Panc1 (cell line): ENCODE measurements around the gene ARSI. TPM values are rescaled to one million over a fixed set of nuclear protein-coding genes. Genes with fewer than 3 reads are reported as not detected.

ENCODE experiments used
- ATAC-seq: fragments of 200-7000 bp; cut with Tn5 transposase; 2 replicates; pipeline ENCODE4 v1.9.1; 2020; ENCODE audit warnings: mild to moderate bottlenecking, moderate library complexity
- BruUV-seq: library from RNA; stranded (reverse); fragments of 400-500 nt; replicated peaks from 2 replicates; lab custom pipeline; 2021; lab: Mats Ljungman, UMichigan
- CTCF ChIA-PET: fragments of 300-600 bp; sonication (Branson Sonifier 250); formaldehyde crosslinking; loops from one replicate; lab custom pipeline; 2022; ENCODE audit warnings: antibody characterized with exemption; lab: Charles Lee
- POLR2A ChIA-PET: fragments of 300-600 bp; sonication (Branson Sonifier 250); formaldehyde crosslinking; loops from one replicate; lab custom pipeline; 2022; ENCODE audit warnings: antibody characterized with exemption; lab: Charles Lee
- DNase-seq: peaks from one replicate; pipeline ENCODE4 v3.0.0-alpha.2; 2010; ENCODE audit warnings: low read depth, low spot score
- H3K27ac ChIP-seq: 2 replicates; pipeline ENCODE4 v1.5.1; 2011; ENCODE audit warnings: mild to moderate bottlenecking, low read length, inconsistent platforms
- H3K27me3 ChIP-seq: fragments of 200-500 bp; sonication (Bioruptor generic); 2 replicates; pipeline ENCODE4 v1.6.0; 2014; ENCODE audit warnings: low read length, inconsistent platforms; ENCODE audit not compliant: control insufficient read depth, insufficient read depth
- H3K36me3 ChIP-seq: fragments of 200-500 bp; sonication (Bioruptor generic); 2 replicates; pipeline ENCODE4 v1.5.1; 2014; ENCODE audit warnings: inconsistent platforms, mild to moderate bottlenecking, low read length, moderate library complexity; ENCODE audit not compliant: control insufficient read depth, insufficient read depth
- H3K4me1 ChIP-seq: 2 replicates; pipeline ENCODE4 v1.5.1; 2011; ENCODE audit warnings: inconsistent platforms, mild to moderate bottlenecking, low read length, moderate library complexity; ENCODE audit not compliant: control insufficient read depth, insufficient read depth
- H3K4me3 ChIP-seq, 2 experiments: 2 replicates each; pipeline ENCODE4 v1.5.1; 2011 to 2012; ENCODE audit warnings: low read depth in 2 of 2, low read length in 2 of 2, mild to moderate bottlenecking in 2 of 2, inconsistent platforms in 1 of 2, moderate library complexity in 1 of 2
- H3K9me3 ChIP-seq: fragments of 200-500 bp; sonication (Bioruptor generic); 2 replicates; pipeline ENCODE4 v1.5.1; 2014; ENCODE audit warnings: low read depth, mild to moderate bottlenecking, inconsistent platforms, low read length, moderate library complexity; ENCODE audit not compliant: control insufficient read depth, insufficient read depth
- POLR2AphosphoS5 ChIP-seq: IDR thresholded peaks from 2 replicates; pipeline ENCODE4 v1.6.1; 2012; ENCODE audit warnings: mild to moderate bottlenecking, low read depth, low read length, moderate library complexity
- SIN3A ChIP-seq: IDR thresholded peaks from 2 replicates; pipeline ENCODE4 v1.6.1; 2012; ENCODE audit warnings: low read depth, mild to moderate bottlenecking, low read length, moderate library complexity, borderline replicate concordance; ENCODE audit not compliant: insufficient read depth
- TCF7L2 ChIP-seq: IDR thresholded peaks from 2 replicates; pipeline ENCODE4 v1.6.1; 2011; ENCODE audit warnings: mild to moderate bottlenecking, low read depth, low read length, inconsistent platforms
- in situ Hi-C: cut with HindIII; loops from 2 replicates; pipeline ENCODE4 v1.10.0; 2016; ENCODE audit warnings: low sequenced_read_pairs, low pct_unique_long_range_greater_than_20kb
- intact Hi-C: fragments of 100-400 bp; cut with micrococcal nuclease; formaldehyde crosslinking; loops from one replicate; pipeline ENCODE4 v1.10.0; 2022; ENCODE audit not compliant: unreplicated experiment
- total RNA-seq: library from RNA; stranded (reverse); gene quantifications from one replicate; pipeline ENCODE4 v1.2.1, GENCODE V29; 2021; ENCODE audit not compliant: unreplicated experiment
- TF ChIP-seq, protein P1 (sequence below): fragments of 450-650 bp; IDR thresholded peaks from 2 replicates; pipeline ENCODE4 v1.5.1; 2017; ENCODE audit warnings: mild to moderate bottlenecking
- TF ChIP-seq, protein P2 (sequence below), 2 experiments: IDR thresholded peaks; 2 replicates each; pipeline ENCODE4 v1.6.1; 2011 to 2012; ENCODE audit warnings: low read depth in 2 of 2, control low read depth in 1 of 2, low read length in 1 of 2, mild to moderate bottlenecking in 1 of 2, moderate library complexity in 1 of 2; ENCODE audit not compliant: insufficient read depth in 1 of 2

Gene ARSI
- total RNA-seq, 1 experiment from 2014 or later, result 18.6 TPM

DNA sequence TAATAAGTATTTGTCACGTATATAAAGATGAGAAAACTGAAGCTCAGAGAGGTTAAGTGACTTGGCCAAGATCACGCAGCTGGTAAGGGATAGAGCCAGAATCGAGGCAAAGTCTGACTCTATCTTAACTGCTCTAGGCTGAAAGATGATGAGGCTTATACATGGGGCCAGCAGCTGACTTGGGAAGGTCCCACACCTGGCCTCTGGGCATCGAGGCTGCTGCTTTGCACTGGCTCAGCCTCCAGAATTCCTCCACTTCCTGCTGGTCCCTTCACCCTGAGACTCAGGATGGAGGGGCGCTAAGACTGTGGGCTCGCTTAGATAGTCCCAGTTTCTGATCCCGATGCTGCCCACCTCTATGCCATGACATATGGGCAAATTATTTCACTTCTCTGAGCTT is 48.3 kb downstream of the ARSI start:
- no peaks in the 10 kb centered on the region for H3K9me3 ChIP-seq
- in situ Hi-C loops (no loop called here), intact Hi-C loops (no loop called here)
- DNase-seq, result no peak
- no peaks in the 10 kb centered on the region for H3K27me3 ChIP-seq
- ChIA-PET CTCF (no interaction called here), POLR2A (no interaction called here)
- no peak for ATAC-seq
- no peaks in the 10 kb centered on the region for H3K36me3 ChIP-seq
- H3K27ac ChIP-seq, result no peak overlapping the region
- BruUV-seq, result no TSS peak
- no peak overlapping the region for H3K4me3 ChIP-seq
- TF ChIP-seq, protein P1, sequence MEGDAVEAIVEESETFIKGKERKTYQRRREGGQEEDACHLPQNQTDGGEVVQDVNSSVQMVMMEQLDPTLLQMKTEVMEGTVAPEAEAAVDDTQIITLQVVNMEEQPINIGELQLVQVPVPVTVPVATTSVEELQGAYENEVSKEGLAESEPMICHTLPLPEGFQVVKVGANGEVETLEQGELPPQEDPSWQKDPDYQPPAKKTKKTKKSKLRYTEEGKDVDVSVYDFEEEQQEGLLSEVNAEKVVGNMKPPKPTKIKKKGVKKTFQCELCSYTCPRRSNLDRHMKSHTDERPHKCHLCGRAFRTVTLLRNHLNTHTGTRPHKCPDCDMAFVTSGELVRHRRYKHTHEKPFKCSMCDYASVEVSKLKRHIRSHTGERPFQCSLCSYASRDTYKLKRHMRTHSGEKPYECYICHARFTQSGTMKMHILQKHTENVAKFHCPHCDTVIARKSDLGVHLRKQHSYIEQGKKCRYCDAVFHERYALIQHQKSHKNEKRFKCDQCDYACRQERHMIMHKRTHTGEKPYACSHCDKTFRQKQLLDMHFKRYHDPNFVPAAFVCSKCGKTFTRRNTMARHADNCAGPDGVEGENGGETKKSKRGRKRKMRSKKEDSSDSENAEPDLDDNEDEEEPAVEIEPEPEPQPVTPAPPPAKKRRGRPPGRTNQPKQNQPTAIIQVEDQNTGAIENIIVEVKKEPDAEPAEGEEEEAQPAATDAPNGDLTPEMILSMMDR, result no peak
- TF ChIP-seq, protein P2, sequence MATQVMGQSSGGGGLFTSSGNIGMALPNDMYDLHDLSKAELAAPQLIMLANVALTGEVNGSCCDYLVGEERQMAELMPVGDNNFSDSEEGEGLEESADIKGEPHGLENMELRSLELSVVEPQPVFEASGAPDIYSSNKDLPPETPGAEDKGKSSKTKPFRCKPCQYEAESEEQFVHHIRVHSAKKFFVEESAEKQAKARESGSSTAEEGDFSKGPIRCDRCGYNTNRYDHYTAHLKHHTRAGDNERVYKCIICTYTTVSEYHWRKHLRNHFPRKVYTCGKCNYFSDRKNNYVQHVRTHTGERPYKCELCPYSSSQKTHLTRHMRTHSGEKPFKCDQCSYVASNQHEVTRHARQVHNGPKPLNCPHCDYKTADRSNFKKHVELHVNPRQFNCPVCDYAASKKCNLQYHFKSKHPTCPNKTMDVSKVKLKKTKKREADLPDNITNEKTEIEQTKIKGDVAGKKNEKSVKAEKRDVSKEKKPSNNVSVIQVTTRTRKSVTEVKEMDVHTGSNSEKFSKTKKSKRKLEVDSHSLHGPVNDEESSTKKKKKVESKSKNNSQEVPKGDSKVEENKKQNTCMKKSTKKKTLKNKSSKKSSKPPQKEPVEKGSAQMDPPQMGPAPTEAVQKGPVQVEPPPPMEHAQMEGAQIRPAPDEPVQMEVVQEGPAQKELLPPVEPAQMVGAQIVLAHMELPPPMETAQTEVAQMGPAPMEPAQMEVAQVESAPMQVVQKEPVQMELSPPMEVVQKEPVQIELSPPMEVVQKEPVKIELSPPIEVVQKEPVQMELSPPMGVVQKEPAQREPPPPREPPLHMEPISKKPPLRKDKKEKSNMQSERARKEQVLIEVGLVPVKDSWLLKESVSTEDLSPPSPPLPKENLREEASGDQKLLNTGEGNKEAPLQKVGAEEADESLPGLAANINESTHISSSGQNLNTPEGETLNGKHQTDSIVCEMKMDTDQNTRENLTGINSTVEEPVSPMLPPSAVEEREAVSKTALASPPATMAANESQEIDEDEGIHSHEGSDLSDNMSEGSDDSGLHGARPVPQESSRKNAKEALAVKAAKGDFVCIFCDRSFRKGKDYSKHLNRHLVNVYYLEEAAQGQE (IDR thresholded peaks at IDR 0.05; ENCODE audit: insufficient read depth in 1 of 2, low read depth in 2 of 2, low read length in 1 of 2), result no peak
- no peak for TF ChIP-seq TCF7L2
- no peak for TF ChIP-seq POLR2AphosphoS5
- TF ChIP-seq SIN3A, result no peak
- H3K4me1 ChIP-seq, result no peaks in the 10 kb centered on the region

DNA sequence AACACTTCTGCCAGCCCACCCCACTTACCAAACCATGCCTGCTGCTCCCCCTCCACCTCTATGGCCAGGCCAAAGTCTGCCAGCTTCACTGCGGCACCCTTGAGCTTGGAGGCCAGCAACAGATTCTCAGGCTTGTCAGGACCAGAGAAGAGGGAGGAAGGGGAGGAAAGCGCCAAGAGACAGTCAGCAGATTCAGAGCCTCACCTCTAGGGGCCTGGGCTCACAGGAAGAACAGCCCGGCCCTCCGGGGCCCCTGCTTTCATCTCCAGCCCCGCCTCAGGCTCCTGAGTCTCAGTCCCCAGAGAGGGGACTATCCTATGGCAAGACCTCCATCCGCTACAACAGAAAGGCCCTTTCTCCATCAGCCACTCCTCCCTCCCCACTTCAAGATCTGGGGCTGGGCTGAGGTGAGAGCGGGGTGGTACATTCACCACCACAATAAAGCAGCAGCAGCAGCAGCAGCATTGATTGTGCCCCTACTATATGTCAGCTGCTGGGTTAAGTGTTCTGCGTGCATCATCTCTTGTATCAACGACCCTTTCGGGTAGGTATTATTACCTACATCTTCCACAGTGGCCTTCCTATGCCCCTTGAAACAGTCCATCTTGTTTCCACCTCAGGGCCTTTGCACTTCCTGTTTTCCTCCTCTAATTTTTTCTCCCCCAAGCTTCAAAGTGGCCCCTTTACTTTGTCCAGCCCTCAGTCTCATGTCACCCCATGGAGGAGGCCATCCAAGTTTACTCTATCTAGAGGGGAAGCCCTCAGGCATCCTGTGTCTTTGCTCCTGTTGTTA is 49.1 kb downstream of the ARSI start:
- ChIA-PET POLR2A (no interaction called here), CTCF (no interaction called here)
- intact Hi-C loops, result no loop called here
- Histone ChIP-seq H3K9me3 (no peaks in the 10 kb centered on the region), H3K4me3 (no peak overlapping the region), H3K27ac (no peak overlapping the region), H3K4me1 (no peaks in the 10 kb centered on the region), H3K36me3 (no peaks in the 10 kb centered on the region), H3K27me3 (no peaks in the 10 kb centered on the region)
- no peak for TF ChIP-seq TCF7L2
- no peak for TF ChIP-seq POLR2AphosphoS5
- TF ChIP-seq, protein P2 (IDR thresholded peaks at IDR 0.05; ENCODE audit: insufficient read depth in 1 of 2, low read depth in 2 of 2, low read length in 1 of 2), result no peak
- no peak for TF ChIP-seq SIN3A
- TF ChIP-seq, protein P1, result no peak
- in situ Hi-C loops, result no loop called here
- DNase-seq, result no peak
- no peak for ATAC-seq
- BruUV-seq, result no TSS peak
